Measurements from ENCODE around the gene CASP4. TPM values are rescaled to one million over a fixed set of nuclear protein-coding genes. Genes with fewer than 3 reads are reported as not detected.
"Not testable (repeated sequence)": the region's sequence is repeated elsewhere in the genome, so short reads cannot be mapped to it uniquely, and the experiment has no call there.

Gene CASP4
- total RNA-seq, 1 donor from 2014 or later = 54.0 TPM

GRCh38 chr11:104957280-104957679, 11.1 kb downstream of the CASP4 start:
- DNase-seq (ENCODE audit: low read depth) = no peak

GRCh38 chr11:104956528-104956927, 11.8 kb downstream of the CASP4 start:
- no peak for DNase-seq (ENCODE audit: low read depth)

- DNase-seq (ENCODE audit: low read depth) = peak; percentile 59
These were observed 21.5 kb downstream of the CASP4 start for GRCh38 chr11:104946907-104947306.

- DNase-seq (ENCODE audit: low read depth) = no peak
These were observed 24.3 kb downstream of the CASP4 start for GRCh38 chr11:104944076-104944475.

GRCh38 chr11:104943561-104943960, 24.8 kb downstream of the CASP4 start:
- DNase-seq (ENCODE audit: low read depth) = no peak

GRCh38 chr11:104934594-104934993, 33.8 kb downstream of the CASP4 start:
- DNase-seq (ENCODE audit: low read depth) = no peak

GRCh38 chr11:104934073-104934472, 34.3 kb downstream of the CASP4 start:
- DNase-seq (ENCODE audit: low read depth) = not testable (repeated sequence)

- DNase-seq (ENCODE audit: low read depth) = no peak
These were observed 39.6 kb downstream of the CASP4 start for GRCh38 chr11:104928811-104929210.

GRCh38 chr11:104926771-104927611, 41.4 kb downstream of the CASP4 start:
- DNase-seq (ENCODE audit: low read depth) = peak; percentile 47

- DNase-seq (ENCODE audit: low read depth) = no peak
These were observed 42.5 kb downstream of the CASP4 start for GRCh38 chr11:104925850-104926249.

- DNase-seq (ENCODE audit: low read depth) = peak; percentile 50
These were observed 50.1 kb downstream of the CASP4 start for GRCh38 chr11:104918113-104918824.

GRCh38 chr11:104917271-104918112, 50.9 kb downstream of the CASP4 start:
- DNase-seq (ENCODE audit: low read depth) = peak; percentile 11

GRCh38 chr11:104916442-104916841, 51.9 kb downstream of the CASP4 start:
- DNase-seq (ENCODE audit: low read depth) = no peak

- DNase-seq (ENCODE audit: low read depth) = peak; percentile 53
These were observed 56.3 kb downstream of the CASP4 start for GRCh38 chr11:104912102-104912501.

- DNase-seq (ENCODE audit: low read depth) = no peak
These were observed 60.2 kb downstream of the CASP4 start for GRCh38 chr11:104908186-104908531.

GRCh38 chr11:104907521-104908185, 60.7 kb downstream of the CASP4 start:
- DNase-seq (ENCODE audit: low read depth) = no peak

- no peak for DNase-seq (ENCODE audit: low read depth)
These were observed 63.1 kb downstream of the CASP4 start for GRCh38 chr11:104905271-104905670.

GRCh38 chr11:104899226-104899625, 69.1 kb downstream of the CASP4 start:
- no peak for DNase-seq (ENCODE audit: low read depth)

- peak; percentile 24 for DNase-seq (ENCODE audit: low read depth)
These were observed 69.7 kb downstream of the CASP4 start for GRCh38 chr11:104898685-104899013.

GRCh38 chr11:104897891-104898684, 70.3 kb downstream of the CASP4 start, which contains the start of gene CASP12:
TSS of gene CASP12 (minus strand) at chr11:104898460.
- DNase-seq (ENCODE audit: low read depth) = peak; percentile 26
